ENCODE measurements around the gene FAM124B. TPM values are rescaled to one million over a fixed set of nuclear protein-coding genes. Genes with fewer than 3 reads are reported as not detected.

Gene FAM124B
- total RNA-seq, 1 experiment from 2014 or later = 0.83 TPM

DNA sequence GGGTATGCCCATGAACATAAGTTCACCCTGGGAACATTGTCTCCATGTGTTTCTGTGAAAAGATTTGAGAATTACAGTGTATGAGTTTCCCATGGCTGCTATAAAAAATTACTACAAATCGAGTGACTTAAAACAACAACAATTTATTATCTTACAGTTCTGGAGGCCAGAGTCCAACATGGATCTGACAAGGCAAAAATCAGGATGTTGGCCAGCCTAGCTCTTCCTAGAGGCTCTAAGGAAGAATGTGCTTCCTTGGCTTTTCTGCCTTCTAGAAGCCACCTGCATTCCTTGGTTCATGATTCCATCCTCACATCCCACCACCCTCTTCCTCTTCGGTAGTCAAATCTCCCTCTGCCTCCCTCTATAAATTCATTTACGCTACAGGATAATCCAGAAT, 38.6 kb downstream of the FAM124B start:
- Histone ChIP-seq H3K14ac (ENCODE audit: insufficient read depth, low read length) (no peak overlapping the region), H3K23ac (ENCODE audit: insufficient read length, low read depth, low read length) (no peak overlapping the region), H3K79me1 (ENCODE audit: insufficient read depth, low read depth, low read length, poor library complexity, severe bottlenecking) (no peaks in the 10 kb centered on the region), H3K79me2 (ENCODE audit: insufficient read depth, low read length) (no peaks in the 10 kb centered on the region), H3K56ac (ENCODE audit: insufficient read length, low read depth, low read length) (no peak overlapping the region), H3K27ac (ENCODE audit: insufficient read length, low read depth, low read length) (no peak overlapping the region), H3K9me3 (ENCODE audit: control insufficient read depth, low read depth, low read length) (no peaks in the 10 kb centered on the region), H3K9ac (ENCODE audit: extremely low read depth, insufficient read length, low read length) (no peak overlapping the region), H2BK5ac (ENCODE audit: insufficient read length, low read length) (no peak overlapping the region), H2BK15ac (ENCODE audit: low read depth, low read length) (no peak overlapping the region), H3K23me2 (ENCODE audit: insufficient read length, low read depth, low read length, poor library complexity, severe bottlenecking) (no peaks in the 10 kb centered on the region), H3K4ac (ENCODE audit: low read depth, low read length) (no peak overlapping the region), H3K4me2 (ENCODE audit: insufficient read depth, insufficient read length, low read length) (no peak overlapping the region), H4K91ac (ENCODE audit: insufficient read length, low read depth, low read length) (no peak overlapping the region), H4K5ac (ENCODE audit: insufficient read length, low read depth, low read length) (no peak overlapping the region), H2BK12ac (ENCODE audit: insufficient read length, low read depth, low read length) (no peak overlapping the region), H2AK5ac (ENCODE audit: insufficient read length, low read length) (no peak overlapping the region), H4K20me1 (ENCODE audit: control insufficient read depth, insufficient read depth, insufficient read length) (no peaks in the 10 kb centered on the region), H3K27me3 (ENCODE audit: insufficient read depth, low read length) (no peaks in the 10 kb centered on the region), H3K18ac (ENCODE audit: insufficient read length, low read depth, low read length) (no peak overlapping the region), H3T11ph (ENCODE audit: low read length) (no peak overlapping the region), H4K8ac (replicated peaks; ENCODE audit: insufficient read length, low read depth, low read length) (no peak overlapping the region), H2AFZ (ENCODE audit: low read length) (no peak overlapping the region), H2BK120ac (ENCODE audit: low read depth, low read length, poor library complexity, severe bottlenecking) (no peak overlapping the region), H2BK20ac (ENCODE audit: low read depth, low read length, poor library complexity, severe bottlenecking) (no peak overlapping the region), H3K4me1 (ENCODE audit: insufficient read depth, low read length) (no peaks in the 10 kb centered on the region)
- Mint-ChIP-seq H3K4me3 (no peak overlapping the region), H3K4me1 (0 out of 4 replicates have a peak, but pooled peaks cover 0 to 2% of the 10 kb centered on the region in 2 experiments), H3K9me3 (no peaks in the 10 kb centered on the region), H3K27me3 (ENCODE audit: low read depth) (no peaks in the 10 kb centered on the region), H3K27ac (no peak overlapping the region), H3K36me3 (ENCODE audit: insufficient read depth in 1 of 3, low read depth in 3 of 3) (peaks cover 0 to 2% (median 0%) of the 10 kb centered on the region in 3 experiments; a peak in 2 of 7 replicates)
- TF ChIP-seq, protein P1, sequence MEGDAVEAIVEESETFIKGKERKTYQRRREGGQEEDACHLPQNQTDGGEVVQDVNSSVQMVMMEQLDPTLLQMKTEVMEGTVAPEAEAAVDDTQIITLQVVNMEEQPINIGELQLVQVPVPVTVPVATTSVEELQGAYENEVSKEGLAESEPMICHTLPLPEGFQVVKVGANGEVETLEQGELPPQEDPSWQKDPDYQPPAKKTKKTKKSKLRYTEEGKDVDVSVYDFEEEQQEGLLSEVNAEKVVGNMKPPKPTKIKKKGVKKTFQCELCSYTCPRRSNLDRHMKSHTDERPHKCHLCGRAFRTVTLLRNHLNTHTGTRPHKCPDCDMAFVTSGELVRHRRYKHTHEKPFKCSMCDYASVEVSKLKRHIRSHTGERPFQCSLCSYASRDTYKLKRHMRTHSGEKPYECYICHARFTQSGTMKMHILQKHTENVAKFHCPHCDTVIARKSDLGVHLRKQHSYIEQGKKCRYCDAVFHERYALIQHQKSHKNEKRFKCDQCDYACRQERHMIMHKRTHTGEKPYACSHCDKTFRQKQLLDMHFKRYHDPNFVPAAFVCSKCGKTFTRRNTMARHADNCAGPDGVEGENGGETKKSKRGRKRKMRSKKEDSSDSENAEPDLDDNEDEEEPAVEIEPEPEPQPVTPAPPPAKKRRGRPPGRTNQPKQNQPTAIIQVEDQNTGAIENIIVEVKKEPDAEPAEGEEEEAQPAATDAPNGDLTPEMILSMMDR (conservative IDR thresholded peaks at IDR 0.05) = peak; percentile 33; the same call in 1 of the 3 replicates
- WGBS (ENCODE audit: extremely low coverage, insufficient read length, low lambda C conversion rate) = no CpG with 5 or more reads among the region's 3 CpGs
- DNase-seq = no peak
